Karpas-422 (cell line): ENCODE measurements around the gene SLC37A4. TPM values are rescaled to one million over a fixed set of nuclear protein-coding genes. Genes with fewer than 3 reads are reported as not detected.
A peak's percentile ranks its signal among the peaks of the same experiment; 100 is the strongest.
"Not testable (repeated sequence)": the region's sequence is repeated elsewhere in the genome, so short reads cannot be mapped to it uniquely, and the experiment has no call there.

Experiments
- DNase-seq: peaks from one replicate; pipeline ENCODE4 v3.0.0-alpha.2; 2015
- H2AFZ ChIP-seq: fragments of 200-600 bp; sonication (generic); 2 replicates; pipeline ENCODE4 v1.6.1; 2014; ENCODE audit warnings: antibody characterized with exemption, low read length, mixed read lengths
- H3K27ac ChIP-seq: fragments of 200-600 bp; sonication (generic); 2 replicates; pipeline ENCODE4 v1.5.1; 2014; ENCODE audit warnings: mild to moderate bottlenecking, low read length, moderate library complexity
- H3K27me3 ChIP-seq: fragments of 200-600 bp; sonication (generic); 2 replicates; pipeline ENCODE4 v1.6.1; 2014; ENCODE audit warnings: low read length, mixed read lengths
- H3K36me3 ChIP-seq: fragments of 200-600 bp; sonication (generic); 2 replicates; pipeline ENCODE4 v1.6.1; 2014; ENCODE audit warnings: low read length, mixed read lengths; ENCODE audit not compliant: insufficient read depth
- H3K4me1 ChIP-seq: fragments of 200-600 bp; sonication (generic); 2 replicates; pipeline ENCODE4 v1.6.1; 2014; ENCODE audit warnings: mild to moderate bottlenecking, low read length, mixed read lengths
- H3K4me2 ChIP-seq: fragments of 200-600 bp; sonication (generic); 2 replicates; pipeline ENCODE4 v1.6.1; 2014; ENCODE audit warnings: low read length, low read depth, mild to moderate bottlenecking; ENCODE audit not compliant: poor library complexity, severe bottlenecking
- H3K4me3 ChIP-seq: fragments of 200-600 bp; sonication (generic); 2 replicates; pipeline ENCODE4 v1.5.1; 2014; ENCODE audit warnings: mild to moderate bottlenecking, antibody characterized with exemption, low read length, mixed read lengths
- H3K79me2 ChIP-seq: fragments of 200-600 bp; sonication (generic); 2 replicates; pipeline ENCODE4 v1.6.1; 2014; ENCODE audit warnings: mild to moderate bottlenecking, low read length, mixed read lengths
- H3K9ac ChIP-seq: fragments of 200-600 bp; sonication (generic); 2 replicates; pipeline ENCODE4 v1.6.0; 2014; ENCODE audit warnings: low read length
- H3K9me2 ChIP-seq: fragments of 200-600 bp; sonication (generic), shearing (Covaris generic); replicated peaks from 2 replicates; pipeline ENCODE4 v1.6.0; 2014; ENCODE audit warnings: mild to moderate bottlenecking, low read length, moderate library complexity; ENCODE audit not compliant: insufficient read depth
- H3K9me3 ChIP-seq: fragments of 300-700, 200-600 bp; sonication (generic); 2 replicates; pipeline ENCODE4 v1.6.1; 2014; ENCODE audit warnings: low read length, mixed read lengths
- H4K20me1 ChIP-seq: fragments of 200-600 bp; sonication (generic); 2 replicates; pipeline ENCODE4 v1.6.1; 2014; ENCODE audit warnings: mild to moderate bottlenecking, antibody characterized with exemption, low read length, low read depth; ENCODE audit not compliant: insufficient read depth
- total RNA-seq: library from RNA; depleted of rRNA; stranded (reverse); fragments of >200 nt; shearing (Covaris generic); gene quantifications from 2 replicates; pipeline ENCODE4 v1.2.3, GENCODE V29; 2014; ENCODE audit warnings: low replicate concordance

SLC37A4 gene
- total RNA-seq, 1 experiment from 2014 or later: 7.4 TPM

DNA sequence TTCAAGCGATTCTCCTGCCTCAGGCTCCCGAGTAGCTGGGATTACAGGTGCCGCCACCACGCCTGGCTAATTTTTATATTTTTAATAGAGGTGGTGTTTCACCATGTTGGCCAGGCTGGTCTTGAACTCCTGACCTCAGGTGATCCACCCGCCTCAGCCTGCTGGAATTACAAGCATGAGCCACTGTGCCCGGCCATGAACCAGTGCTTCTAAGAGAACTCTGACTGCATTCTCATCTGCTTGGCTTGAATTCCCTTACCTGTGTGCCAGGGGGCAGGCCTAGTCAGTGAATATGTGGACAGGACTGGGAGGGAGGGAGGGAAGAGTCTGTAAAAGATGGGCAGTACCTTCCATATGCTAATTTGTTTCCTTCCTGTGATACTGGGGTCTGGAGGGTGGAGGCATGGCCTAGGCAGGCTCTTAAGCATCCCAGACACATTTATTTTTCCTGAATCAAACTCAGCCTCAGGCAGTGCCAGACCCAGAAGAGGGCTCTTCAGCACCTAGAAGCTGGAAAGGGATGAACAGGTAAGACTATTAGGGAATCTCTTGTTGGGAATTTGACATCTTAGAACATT lies 19.1 kb downstream of the SLC37A4 start:
- no peak overlapping the region for H3K9ac ChIP-seq
- no peaks in the 10 kb centered on the region for H3K9me2 ChIP-seq
- DNase-seq: no peak
- no peaks in the 10 kb centered on the region for H3K9me3 ChIP-seq
- peaks cover 27% of the 10 kb centered on the region for H3K36me3 ChIP-seq
- H3K4me1 ChIP-seq: peaks cover 2% of the 10 kb centered on the region
- H3K27me3 ChIP-seq: no peaks in the 10 kb centered on the region
- H2AFZ ChIP-seq: no peak overlapping the region
- peaks cover 6% of the 10 kb centered on the region for H3K79me2 ChIP-seq
- H3K4me3 ChIP-seq: no peak overlapping the region
- no peak overlapping the region for H3K27ac ChIP-seq
- H3K4me2 ChIP-seq: no peak overlapping the region
- no peaks in the 10 kb centered on the region for H4K20me1 ChIP-seq

DNA sequence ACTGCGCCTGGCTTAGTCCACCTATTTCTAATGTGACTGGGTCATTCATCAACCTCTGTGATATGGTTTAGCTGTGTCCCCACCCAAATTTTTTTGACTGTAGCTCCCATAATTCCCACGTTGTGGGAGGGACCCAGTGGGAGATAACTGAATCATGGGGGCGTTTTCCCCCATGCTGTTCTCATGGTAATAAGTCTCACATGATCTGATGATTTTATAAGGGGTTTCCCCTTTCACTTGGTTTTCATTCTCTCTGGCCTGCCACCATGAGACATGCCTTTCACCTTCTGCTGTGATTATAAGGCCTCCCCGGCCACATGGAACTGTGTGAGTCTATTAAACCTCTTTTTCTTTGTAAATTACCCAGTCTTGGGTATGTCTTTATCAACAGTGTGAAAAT lies 24.0 kb downstream of the SLC37A4 start:
- no peak overlapping the region for H3K4me2 ChIP-seq
- no peak overlapping the region for H3K27ac ChIP-seq
- no peaks in the 10 kb centered on the region for H3K36me3 ChIP-seq

DNA sequence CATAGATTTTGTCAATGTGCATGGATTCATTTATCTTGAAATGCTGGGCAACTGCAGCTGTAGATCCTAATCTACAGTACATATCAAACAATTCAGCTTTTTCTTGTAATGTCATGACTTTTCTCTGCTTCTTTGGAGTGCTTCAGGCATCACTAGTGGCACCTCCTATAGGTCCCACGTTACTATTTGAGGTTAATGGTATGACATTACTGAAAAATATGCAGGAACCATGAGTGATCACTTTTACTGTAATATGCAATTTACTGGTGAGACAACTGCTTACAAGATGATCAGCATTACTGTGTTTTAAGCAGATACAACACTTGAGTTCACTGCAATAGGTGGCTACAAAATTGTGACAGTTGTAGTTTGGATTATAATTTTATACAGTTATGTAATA lies 29.8 kb downstream of the SLC37A4 start:
- no peaks in the 10 kb centered on the region for H3K36me3 ChIP-seq
- H3K27me3 ChIP-seq: no peaks in the 10 kb centered on the region

More for the DNA sequence above, 24.0 kb downstream of the SLC37A4 start:
- Histone ChIP-seq H3K4me1 (no peaks in the 10 kb centered on the region), H3K79me2 (no peaks in the 10 kb centered on the region), H3K9me3 (no peaks in the 10 kb centered on the region), H3K9ac (no peak overlapping the region), H4K20me1 (no peaks in the 10 kb centered on the region), H2AFZ (no peak overlapping the region), H3K27me3 (no peaks in the 10 kb centered on the region), H3K9me2 (no peaks in the 10 kb centered on the region), H3K4me3 (no peak overlapping the region)
- DNase-seq: no peak

DNA sequence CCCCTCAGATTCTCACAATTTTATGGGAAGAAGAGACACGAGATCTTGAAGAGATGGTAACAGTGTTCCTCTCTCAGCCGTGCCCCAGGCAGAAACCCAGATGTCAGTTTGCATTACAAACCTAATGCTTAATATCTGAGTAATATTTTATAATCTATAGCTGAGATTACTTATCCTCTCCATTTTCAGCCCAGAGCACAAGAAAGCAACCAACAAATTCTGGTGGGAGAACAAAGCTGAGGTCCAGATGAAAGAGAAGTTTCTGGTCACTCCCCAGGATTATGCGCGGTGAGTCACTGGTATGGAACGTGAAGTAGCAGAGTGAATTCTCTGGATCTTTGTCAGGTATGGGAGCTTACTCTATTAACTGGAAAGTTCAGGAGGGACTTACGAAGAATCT lies 31.9 kb downstream of the SLC37A4 start:
- no peaks in the 10 kb centered on the region for H3K36me3 ChIP-seq
- H3K4me2 ChIP-seq: peak overlapping the region; percentile 80
- H4K20me1 ChIP-seq: no peaks in the 10 kb centered on the region
- no peak overlapping the region for H3K27ac ChIP-seq
- H3K4me3 ChIP-seq: peak overlapping the region; percentile 83
- no peak overlapping the region for H2AFZ ChIP-seq
- no peaks in the 10 kb centered on the region for H3K27me3 ChIP-seq
- DNase-seq: no peak
- H3K9ac ChIP-seq: peak overlapping the region; percentile 80
- H3K9me2 ChIP-seq: no peaks in the 10 kb centered on the region
- peaks cover 33% of the 10 kb centered on the region for H3K79me2 ChIP-seq
- H3K9me3 ChIP-seq: no peaks in the 10 kb centered on the region
- H3K4me1 ChIP-seq: peaks cover 11% of the 10 kb centered on the region

More for the DNA sequence above, 29.8 kb downstream of the SLC37A4 start:
- no peak overlapping the region for H2AFZ ChIP-seq
- no peak overlapping the region for H3K9ac ChIP-seq
- H4K20me1 ChIP-seq: no peaks in the 10 kb centered on the region
- no peak for DNase-seq
- H3K9me3 ChIP-seq: no peaks in the 10 kb centered on the region
- H3K9me2 ChIP-seq: no peaks in the 10 kb centered on the region
- peaks cover 33% of the 10 kb centered on the region for H3K79me2 ChIP-seq
- no peak overlapping the region for H3K27ac ChIP-seq
- peaks cover 11% of the 10 kb centered on the region for H3K4me1 ChIP-seq
- no peak overlapping the region for H3K4me3 ChIP-seq
- H3K4me2 ChIP-seq: no peak overlapping the region

DNA sequence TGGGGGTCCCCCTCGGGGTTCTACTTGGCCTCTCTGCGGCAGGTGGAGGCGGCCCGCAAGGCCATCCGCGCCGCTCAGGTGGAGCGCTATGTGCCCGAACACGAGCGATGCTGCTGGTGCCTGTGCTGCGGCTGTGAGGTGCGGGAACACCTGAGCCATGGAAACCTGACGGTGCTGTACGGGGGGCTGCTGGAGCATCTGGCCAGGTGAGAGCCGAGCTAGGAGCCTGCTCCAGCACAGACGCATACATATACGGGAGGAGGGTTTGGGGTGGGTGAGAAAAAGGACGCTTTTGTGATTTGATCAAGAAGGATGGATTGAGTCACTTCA lies 32.3 kb downstream of the SLC37A4 start:
- Histone ChIP-seq H3K9me3 (no peaks in the 10 kb centered on the region), H3K4me1 (peaks cover 11% of the 10 kb centered on the region), H3K27ac (no peak overlapping the region), H4K20me1 (no peaks in the 10 kb centered on the region), H3K27me3 (no peaks in the 10 kb centered on the region), H3K4me2 (peak overlapping the region; percentile 80), H3K36me3 (no peaks in the 10 kb centered on the region), H3K9ac (peak overlapping the region; percentile 80), H3K4me3 (peak overlapping the region; percentile 83), H3K9me2 (no peaks in the 10 kb centered on the region), H3K79me2 (peaks cover 33% of the 10 kb centered on the region), H2AFZ (no peak overlapping the region)
- peak; percentile 43 for DNase-seq

DNA sequence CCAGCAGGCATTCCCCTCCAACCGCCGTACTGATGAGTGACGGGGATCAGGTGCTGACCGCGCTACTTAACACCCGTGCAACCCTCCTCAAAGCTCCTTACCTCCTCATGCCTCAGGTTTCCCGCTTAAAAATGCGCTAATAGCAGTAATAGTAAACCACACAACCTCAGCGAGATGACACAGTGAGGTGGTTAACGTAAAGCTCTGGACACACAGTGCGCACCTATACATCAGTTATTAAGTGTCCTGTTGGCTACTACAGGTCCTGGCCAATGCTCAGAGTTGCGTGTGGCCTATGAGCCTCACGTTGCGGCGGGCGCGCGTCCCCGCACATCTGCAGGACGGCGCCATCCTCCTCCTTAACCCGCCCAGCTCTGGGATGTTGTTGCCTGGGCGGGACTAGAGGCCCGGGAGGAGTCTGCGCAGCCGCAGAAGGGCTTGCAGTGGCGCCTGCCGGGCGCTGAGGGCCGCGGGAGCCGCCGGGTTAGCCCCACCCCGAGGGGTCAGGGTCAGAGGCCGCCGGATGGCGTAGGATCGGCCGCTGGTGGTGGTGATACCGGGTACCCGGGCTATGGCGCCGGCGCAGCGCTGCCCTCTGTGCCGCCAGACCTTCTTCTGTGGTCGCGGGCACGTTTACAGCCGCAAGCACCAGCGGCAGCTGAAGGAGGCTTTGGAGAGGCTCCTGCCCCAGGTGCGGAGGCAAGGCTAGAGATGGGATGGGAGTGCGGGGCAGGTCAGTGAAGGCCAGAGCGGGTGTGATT lies 32.9 kb downstream of the SLC37A4 start, which contains the start of gene CENATAC:
CENATAC (plus strand) TSS at position 512 of the 761 bp plus-strand sequence; CDS start at position 572, 60 bp downstream.
- no peaks in the 10 kb centered on the region for H3K9me2 ChIP-seq
- H3K79me2 ChIP-seq: peaks cover 33% of the 10 kb centered on the region

DNA sequence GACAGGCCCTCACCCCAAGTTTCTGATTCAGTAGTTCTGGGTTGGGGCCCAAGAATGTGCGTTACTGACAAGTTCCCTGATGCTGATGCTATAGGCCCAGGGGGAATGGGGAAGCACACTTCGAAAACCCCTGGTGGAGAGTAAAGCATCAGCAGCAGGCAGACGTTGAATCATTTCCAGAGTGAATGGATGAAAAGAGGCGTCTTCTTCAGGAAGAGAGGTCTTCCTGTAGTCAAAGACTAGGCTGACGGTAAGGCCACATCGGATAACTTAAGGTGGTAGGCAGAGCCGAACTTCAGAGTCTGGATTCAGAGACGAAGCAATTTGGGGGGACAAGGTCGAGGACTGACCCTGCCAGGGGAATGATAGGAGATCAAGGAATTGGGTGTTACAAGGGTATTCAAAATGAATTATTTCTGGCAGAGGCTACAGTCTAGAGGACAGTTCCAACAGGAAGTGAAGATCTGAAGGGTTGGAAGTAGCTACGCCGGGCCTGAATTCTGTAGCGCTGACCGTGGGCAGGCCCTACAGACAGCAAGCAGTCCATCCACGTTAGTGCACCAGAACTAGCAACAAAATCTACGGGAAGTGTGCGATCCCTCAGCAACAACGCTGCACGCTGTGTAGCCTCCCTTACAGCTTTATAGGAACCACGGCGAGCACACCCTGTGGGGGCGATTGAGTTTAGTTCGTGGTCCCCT lies 33.6 kb downstream of the SLC37A4 start:
- Histone ChIP-seq H3K9ac (peak overlapping the region; percentile 80), H2AFZ (peak overlapping the region; percentile 63), H3K36me3 (no peaks in the 10 kb centered on the region), H3K79me2 (peaks cover 33% of the 10 kb centered on the region), H3K4me2 (peak overlapping the region; percentile 80), H3K4me3 (peak overlapping the region; percentile 83), H3K4me1 (peaks cover 11% of the 10 kb centered on the region), H4K20me1 (no peaks in the 10 kb centered on the region), H3K9me3 (no peaks in the 10 kb centered on the region), H3K9me2 (no peaks in the 10 kb centered on the region), H3K27ac (peak overlapping the region; percentile 26; the same call in 1 of the 2 replicates), H3K27me3 (no peaks in the 10 kb centered on the region)
- DNase-seq: peak; percentile 56

More for the DNA sequence above, 32.9 kb downstream of the SLC37A4 start, which contains the start of gene CENATAC:
- Histone ChIP-seq H3K4me3 (peak within 1 kb of the TSS; percentile 83), H3K4me2 (peak within 1 kb of the TSS; percentile 80), H4K20me1 (no peaks in the 10 kb centered on the region), H3K4me1 (peaks cover 11% of the 10 kb centered on the region), H3K27ac (peak within 1 kb of the TSS; percentile 26; the same call in 1 of the 2 replicates), H3K27me3 (no peaks in the 10 kb centered on the region), H3K9ac (peak within 1 kb of the TSS; percentile 80), H3K36me3 (no peaks in the 10 kb centered on the region), H2AFZ (peak within 1 kb of the TSS; percentile 63), H3K9me3 (no peaks in the 10 kb centered on the region)
- peak; percentile 93 for DNase-seq

DNA sequence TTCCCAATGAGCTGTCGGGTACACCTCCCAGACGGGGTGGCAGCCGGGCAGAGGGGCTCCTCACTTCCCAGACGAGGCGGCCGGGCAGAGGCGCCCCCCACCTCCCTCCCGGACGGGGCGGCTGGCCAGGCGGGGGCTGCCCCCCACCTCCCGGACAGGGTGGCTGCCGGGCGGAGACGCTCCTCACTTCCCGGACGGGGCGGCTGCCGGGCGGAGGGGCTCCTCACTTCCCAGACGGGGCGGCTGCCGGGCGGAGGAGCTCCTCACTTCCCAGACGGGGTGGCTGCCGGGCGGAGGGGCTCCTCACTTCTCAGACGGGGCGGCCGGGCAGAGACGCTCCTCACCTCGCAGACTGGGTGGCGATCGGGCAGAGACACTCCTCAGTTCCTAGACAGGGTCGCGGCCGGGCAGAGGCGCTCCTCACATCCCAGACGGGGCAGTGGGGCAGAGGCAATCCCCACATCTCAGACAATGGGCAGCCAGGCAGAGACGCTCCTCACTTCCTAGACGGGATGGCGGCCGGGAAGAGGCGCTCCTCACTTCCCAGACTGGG lies 39.1 kb downstream of the SLC37A4 start:
- DNase-seq, H3K9me3 ChIP-seq, H3K27me3 ChIP-seq: not testable (repeated sequence)

More for the DNA sequence above, 39.1 kb downstream of the SLC37A4 start:
- H3K9ac ChIP-seq, H3K4me1 ChIP-seq, H3K36me3 ChIP-seq, H2AFZ ChIP-seq, H3K79me2 ChIP-seq, H3K27ac ChIP-seq, H3K4me2 ChIP-seq, H3K9me2 ChIP-seq, H3K4me3 ChIP-seq, H4K20me1 ChIP-seq: not testable (repeated sequence)
